Stimulated activated naive CD8-positive, alpha-beta T cell treated with anti-CD3 and anti-CD28 coated beads, Interleukin-15, Interleukin-2, amounts not matched to agents 100 ng/mL and 50 ng/mL, for 24 hours (primary cell): Measurements from ENCODE around the gene FLG2.

ENCODE experiments used
- H3K27ac Mint-ChIP-seq: one replicate; pipeline ENCODE4 v1.8.0; 2021; ENCODE audit warnings: mild to moderate bottlenecking, mixed read lengths
- H3K27me3 Mint-ChIP-seq: one replicate; pipeline ENCODE4 v1.8.0; 2021; ENCODE audit warnings: mixed read lengths
- H3K36me3 Mint-ChIP-seq: one replicate; pipeline ENCODE4 v1.8.0; 2021; ENCODE audit warnings: low read depth, mixed read lengths
- H3K4me1 Mint-ChIP-seq: one replicate; pipeline ENCODE4 v1.8.0; 2021; ENCODE audit warnings: low read depth, mixed read lengths
- H3K4me3 Mint-ChIP-seq: one replicate; pipeline ENCODE4 v1.8.0; 2021; ENCODE audit warnings: mild to moderate bottlenecking, mixed read lengths
- H3K9me3 Mint-ChIP-seq: one replicate; pipeline ENCODE4 v1.8.0; 2021; ENCODE audit warnings: mixed read lengths

FLG2 gene

GRCh38 chr1:152359906-152360305 lies at the start of gene FLG2:
FLG2 (minus strand) TSS chr1:152360006; CDS start chr1:152358884, 1,122 bp downstream.
- Mint-ChIP-seq H3K9me3 (peaks cover 5% of the 10 kb centered on the region), H3K4me3 (no peak within 1 kb of the TSS), H3K27ac (no peak within 1 kb of the TSS), H3K4me1 (no peaks in the 10 kb centered on the region), H3K27me3 (peaks cover 11% of the 10 kb centered on the region), H3K36me3 (no peaks in the 10 kb centered on the region)

GRCh38 chr1:152408664-152409063 lies 48.9 kb upstream of the FLG2 start:
- no peaks in the 10 kb centered on the region for H3K4me1 Mint-ChIP-seq
- peaks cover 22% of the 10 kb centered on the region for H3K27me3 Mint-ChIP-seq
- no peak overlapping the region for H3K4me3 Mint-ChIP-seq
- no peaks in the 10 kb centered on the region for H3K36me3 Mint-ChIP-seq
- no peaks in the 10 kb centered on the region for H3K9me3 Mint-ChIP-seq
- no peak overlapping the region for H3K27ac Mint-ChIP-seq

DNA sequence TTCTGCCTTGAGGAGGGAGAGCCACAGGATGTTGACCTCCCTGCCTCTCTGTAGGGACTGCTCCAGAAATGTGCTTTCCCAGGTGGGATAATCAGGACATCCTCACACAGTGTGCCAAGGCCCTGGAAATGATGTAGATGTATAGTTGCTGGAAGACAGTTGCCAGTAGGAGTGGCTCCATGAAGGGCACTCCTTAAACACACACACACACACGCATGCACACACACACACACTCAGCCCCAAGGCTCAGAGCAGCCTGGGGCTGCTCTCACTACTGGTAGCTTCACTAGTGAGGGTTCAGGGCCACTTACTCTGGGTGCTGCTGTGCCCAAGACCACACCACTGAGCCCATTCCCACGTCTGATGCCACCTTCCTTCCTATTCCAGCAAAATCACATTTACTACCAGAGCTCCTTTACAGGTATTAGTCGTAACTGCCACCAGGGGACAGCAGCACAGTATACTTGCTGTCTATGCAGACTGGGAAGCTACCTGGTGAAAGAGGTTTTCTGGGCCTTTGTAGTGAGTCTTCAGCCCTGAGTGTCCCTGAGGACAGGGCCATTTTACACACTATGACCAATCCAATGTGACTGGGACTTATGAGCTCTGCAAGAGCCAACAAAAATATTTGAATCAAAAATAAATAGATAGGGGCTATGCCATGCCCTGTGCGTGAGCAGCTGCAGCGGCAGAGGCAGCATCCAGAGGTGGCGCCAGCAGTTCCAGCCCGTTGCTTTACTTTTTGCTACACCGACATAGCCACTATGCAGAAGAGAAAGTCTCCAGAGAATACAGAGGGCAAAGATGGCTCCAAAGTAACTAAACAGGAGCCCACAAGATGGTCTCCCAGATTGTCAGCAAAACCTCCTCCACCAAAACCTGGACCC lies 39.2 kb upstream of the FLG2 start:
- Mint-ChIP-seq H3K27ac (no peak overlapping the region), H3K4me3 (no peak overlapping the region)

GRCh38 chr1:152397474-152397873 lies 37.7 kb upstream of the FLG2 start:
- no peaks in the 10 kb centered on the region for H3K9me3 Mint-ChIP-seq
- H3K27me3 Mint-ChIP-seq, result peaks cover 40% of the 10 kb centered on the region
- H3K4me3 Mint-ChIP-seq, result no peak overlapping the region
- no peaks in the 10 kb centered on the region for H3K36me3 Mint-ChIP-seq
- peaks cover 8% of the 10 kb centered on the region for H3K4me1 Mint-ChIP-seq
- no peak overlapping the region for H3K27ac Mint-ChIP-seq

More for the DNA sequence above, 39.2 kb upstream of the FLG2 start:
- Mint-ChIP-seq H3K4me1 (no peaks in the 10 kb centered on the region), H3K27me3 (peaks cover 33% of the 10 kb centered on the region), H3K36me3 (no peaks in the 10 kb centered on the region), H3K9me3 (no peaks in the 10 kb centered on the region)

DNA sequence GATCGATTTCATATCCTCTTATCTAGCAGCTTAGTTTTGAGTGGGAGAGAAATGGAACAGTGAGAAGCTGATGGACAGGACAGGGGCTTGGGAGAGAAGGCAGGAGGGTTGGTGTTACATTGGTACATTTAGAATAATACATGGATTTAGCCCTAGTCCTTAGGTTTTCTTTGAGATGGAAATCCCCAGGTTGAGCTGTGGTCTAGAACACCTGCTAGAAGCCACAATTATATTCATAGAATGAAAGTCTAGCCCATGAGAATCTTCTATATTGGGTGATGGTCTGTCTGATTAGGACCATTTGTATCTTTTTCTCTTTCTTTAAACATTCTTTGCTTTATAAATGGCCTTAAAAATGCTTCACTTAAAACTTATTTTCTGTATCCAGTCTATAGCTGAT lies 34.3 kb upstream of the FLG2 start:
- no peaks in the 10 kb centered on the region for H3K9me3 Mint-ChIP-seq
- H3K4me1 Mint-ChIP-seq, result peaks cover 8% of the 10 kb centered on the region
- H3K27ac Mint-ChIP-seq, result no peak overlapping the region
- peaks cover 49% of the 10 kb centered on the region for H3K27me3 Mint-ChIP-seq
- no peaks in the 10 kb centered on the region for H3K36me3 Mint-ChIP-seq
- H3K4me3 Mint-ChIP-seq, result no peak overlapping the region

- H3K4me1 Mint-ChIP-seq, result peaks cover 8% of the 10 kb centered on the region
- H3K4me3 Mint-ChIP-seq, result no peak overlapping the region
- H3K27ac Mint-ChIP-seq, result no peak overlapping the region
- H3K36me3 Mint-ChIP-seq, result no peaks in the 10 kb centered on the region
- no peaks in the 10 kb centered on the region for H3K9me3 Mint-ChIP-seq
- peaks cover 54% of the 10 kb centered on the region for H3K27me3 Mint-ChIP-seq
Measured at GRCh38 chr1:152392909-152393308, 33.1 kb upstream of the FLG2 start.

DNA sequence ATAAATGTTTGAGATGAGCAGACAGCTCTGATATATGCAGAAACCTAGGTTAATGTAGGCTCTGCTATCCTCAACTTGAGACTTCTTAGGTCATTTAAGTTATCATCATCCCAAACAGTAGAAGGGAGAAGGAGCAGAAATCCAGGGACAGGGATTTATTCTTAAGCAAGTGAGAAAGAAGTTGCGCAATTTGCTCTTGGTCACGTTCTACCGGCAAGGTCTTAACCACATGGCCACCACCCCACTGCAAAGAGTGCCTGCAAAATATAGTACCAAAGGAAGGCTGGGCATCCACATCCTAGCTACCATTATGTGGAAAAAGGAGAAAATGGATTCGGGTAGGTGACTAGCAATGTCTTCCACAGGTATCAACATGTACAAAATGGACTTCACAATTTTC lies 29.1 kb upstream of the FLG2 start:
- Mint-ChIP-seq H3K36me3 (no peaks in the 10 kb centered on the region), H3K9me3 (no peaks in the 10 kb centered on the region), H3K4me3 (no peak overlapping the region), H3K27ac (no peak overlapping the region), H3K4me1 (peaks cover 8% of the 10 kb centered on the region), H3K27me3 (peaks cover 54% of the 10 kb centered on the region)

DNA sequence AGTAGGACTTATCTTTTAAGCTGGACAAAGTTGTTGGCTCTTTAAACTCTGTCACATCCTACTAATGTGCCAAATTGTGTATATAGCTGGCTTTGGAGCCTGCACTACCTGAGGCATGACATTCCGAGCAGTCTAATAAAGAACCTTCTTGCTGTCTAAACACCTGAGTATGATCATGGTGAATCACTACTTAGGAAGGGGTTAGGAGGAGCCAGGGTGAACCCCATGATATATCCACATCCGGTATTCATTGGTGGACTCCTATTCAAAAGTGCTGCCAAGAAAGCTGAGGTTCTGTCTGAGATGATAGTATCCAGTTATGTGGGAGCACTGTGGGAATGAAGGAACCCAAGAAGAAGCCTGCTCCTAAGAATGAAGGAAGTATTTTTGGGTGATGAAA lies 27.1 kb upstream of the FLG2 start:
- peaks cover 49% of the 10 kb centered on the region for H3K27me3 Mint-ChIP-seq
- H3K4me1 Mint-ChIP-seq, result no peaks in the 10 kb centered on the region
- H3K36me3 Mint-ChIP-seq, result no peaks in the 10 kb centered on the region
- no peak overlapping the region for H3K27ac Mint-ChIP-seq
- H3K4me3 Mint-ChIP-seq, result no peak overlapping the region
- no peaks in the 10 kb centered on the region for H3K9me3 Mint-ChIP-seq

DNA sequence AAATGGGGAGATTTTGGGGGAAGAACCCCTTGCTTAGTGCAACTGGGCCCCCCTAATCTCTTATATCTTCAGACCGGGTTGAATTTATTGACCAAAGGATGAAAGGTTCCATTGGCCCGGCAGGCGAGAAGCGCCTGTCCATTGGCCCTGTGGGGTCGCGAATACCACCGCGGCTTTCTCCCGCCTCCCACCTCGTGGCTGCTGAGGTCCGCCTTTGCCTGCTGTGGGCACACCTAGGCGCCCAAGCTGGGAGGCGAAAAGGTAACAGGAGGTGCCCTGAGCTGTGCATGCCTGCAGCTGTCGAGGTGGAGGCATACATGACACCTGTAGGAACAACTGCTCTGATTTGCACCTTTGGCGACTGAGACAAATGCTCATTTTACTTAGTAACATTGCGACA lies 21.1 kb upstream of the FLG2 start:
- peaks cover 20% of the 10 kb centered on the region for H3K27me3 Mint-ChIP-seq
- H3K36me3 Mint-ChIP-seq, result no peaks in the 10 kb centered on the region
- no peaks in the 10 kb centered on the region for H3K4me1 Mint-ChIP-seq
- H3K9me3 Mint-ChIP-seq, result no peaks in the 10 kb centered on the region
- H3K27ac Mint-ChIP-seq, result no peak overlapping the region
- no peak overlapping the region for H3K4me3 Mint-ChIP-seq

DNA sequence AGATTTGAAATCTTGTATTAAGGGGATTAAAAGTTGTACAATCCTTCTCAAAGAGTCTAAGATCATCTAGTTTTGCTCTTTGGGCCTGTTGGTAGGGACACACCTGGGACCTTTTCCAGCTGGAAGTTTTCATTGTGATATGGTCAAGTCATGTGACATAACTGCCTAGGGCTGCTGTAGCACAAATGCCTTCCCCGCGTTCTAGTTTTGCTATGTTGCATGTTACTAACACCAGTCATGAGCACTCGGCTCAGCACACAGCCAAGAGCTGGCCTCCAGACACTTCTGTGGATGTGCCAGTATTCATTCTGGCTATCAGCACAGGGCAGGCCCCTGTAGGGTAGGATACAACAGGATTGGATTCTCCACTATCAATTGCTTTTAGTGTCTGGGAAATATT lies 14.6 kb upstream of the FLG2 start:
- Mint-ChIP-seq H3K36me3 (no peaks in the 10 kb centered on the region), H3K4me3 (no peak overlapping the region), H3K4me1 (no peaks in the 10 kb centered on the region), H3K27me3 (peaks cover 11% of the 10 kb centered on the region), H3K27ac (no peak overlapping the region), H3K9me3 (peaks cover 2% of the 10 kb centered on the region)

- Mint-ChIP-seq H3K36me3 (no peaks in the 10 kb centered on the region), H3K27me3 (peaks cover 18% of the 10 kb centered on the region), H3K9me3 (peaks cover 7% of the 10 kb centered on the region), H3K4me1 (no peaks in the 10 kb centered on the region), H3K4me3 (no peak overlapping the region), H3K27ac (no peak overlapping the region)
Measured at GRCh38 chr1:152372672-152373071, 12.9 kb upstream of the FLG2 start.

GRCh38 chr1:152367436-152367835 lies 7.6 kb upstream of the FLG2 start:
- no peak overlapping the region for H3K27ac Mint-ChIP-seq
- H3K4me1 Mint-ChIP-seq, result no peaks in the 10 kb centered on the region
- no peak overlapping the region for H3K4me3 Mint-ChIP-seq
- no peaks in the 10 kb centered on the region for H3K36me3 Mint-ChIP-seq
- peaks cover 7% of the 10 kb centered on the region for H3K9me3 Mint-ChIP-seq
- H3K27me3 Mint-ChIP-seq, result peaks cover 19% of the 10 kb centered on the region

- H3K36me3 Mint-ChIP-seq, result no peaks in the 10 kb centered on the region
- H3K9me3 Mint-ChIP-seq, result peaks cover 5% of the 10 kb centered on the region
- peaks cover 14% of the 10 kb centered on the region for H3K27me3 Mint-ChIP-seq
- no peaks in the 10 kb centered on the region for H3K4me1 Mint-ChIP-seq
- H3K27ac Mint-ChIP-seq, result no peak overlapping the region
- no peak overlapping the region for H3K4me3 Mint-ChIP-seq
Measured at GRCh38 chr1:152356736-152357135, 3.1 kb downstream of the FLG2 start.

GRCh38 chr1:152349611-152350010 lies 10.2 kb downstream of the FLG2 start:
- Mint-ChIP-seq H3K27ac (no peak overlapping the region), H3K4me3 (no peak overlapping the region), H3K36me3 (no peaks in the 10 kb centered on the region), H3K9me3 (no peaks in the 10 kb centered on the region), H3K27me3 (peaks cover 24% of the 10 kb centered on the region), H3K4me1 (peaks cover 7% of the 10 kb centered on the region)

DNA sequence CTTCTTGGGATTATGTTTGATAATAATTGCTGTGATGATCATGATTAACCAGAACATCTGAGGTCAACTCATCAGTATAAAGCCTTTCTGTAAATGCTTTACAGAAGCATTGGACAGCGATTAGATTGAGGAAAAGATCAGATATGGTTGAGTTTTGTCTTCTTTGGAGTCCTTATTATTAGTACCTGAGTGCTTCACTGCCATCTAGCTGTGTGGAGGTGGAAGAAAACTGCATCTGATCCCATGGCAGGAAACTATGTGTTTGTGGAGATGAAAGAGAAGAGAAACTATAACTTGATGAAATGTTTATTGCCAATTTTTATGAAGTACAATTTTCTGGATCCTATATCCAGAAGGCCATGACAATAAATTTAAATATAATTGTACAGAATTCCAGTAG lies 11.4 kb downstream of the FLG2 start:
- no peak overlapping the region for H3K27ac Mint-ChIP-seq
- H3K4me3 Mint-ChIP-seq, result no peak overlapping the region
- peaks cover 11% of the 10 kb centered on the region for H3K4me1 Mint-ChIP-seq
- no peaks in the 10 kb centered on the region for H3K9me3 Mint-ChIP-seq
- H3K36me3 Mint-ChIP-seq, result no peaks in the 10 kb centered on the region
- peaks cover 32% of the 10 kb centered on the region for H3K27me3 Mint-ChIP-seq
